GM12874 (cell line): ENCODE measurements around the gene SPATC1L.

Source experiments
- CTCF ChIP-seq: IDR thresholded peaks from 2 replicates; pipeline ENCODE4 v1.5.1; 2011; ENCODE audit warnings: low read depth, mild to moderate bottlenecking, control low read depth, low read length, moderate library complexity; ENCODE audit not compliant: insufficient read depth

SPATC1L gene

GRCh38 chr21:46183910-46184624, at the start of gene SPATC1L:
TSS of gene SPATC1L (minus strand) at chr21:46184459. CDS start at chr21:46182816, 1,643 bp downstream.
- TF ChIP-seq CTCF, result no peak

- no peak for TF ChIP-seq CTCF
Observed at GRCh38 chr21:46229923-46230260, 45.6 kb upstream of the SPATC1L start.

- peak; percentile 74 for TF ChIP-seq CTCF
Observed at GRCh38 chr21:46229133-46229922, 45.1 kb upstream of the SPATC1L start.

- TF ChIP-seq CTCF, result no peak
Observed at GRCh38 chr21:46228345-46229051, 44.2 kb upstream of the SPATC1L start, which contains the start of gene LSS. TSS of gene LSS (minus strand) at chr21:46228774. CDS start at chr21:46228745, 29 bp downstream.

GRCh38 chr21:46227811-46228344, 43.6 kb upstream of the SPATC1L start:
- no peak for TF ChIP-seq CTCF

- no peak for TF ChIP-seq CTCF
Observed at GRCh38 chr21:46226920-46227599, 42.8 kb upstream of the SPATC1L start.
